ENCODE data around the gene CYP3A5.
A peak's percentile ranks its signal among the peaks of the same experiment; 100 is the strongest.
"Not testable (repeated sequence)": the region's sequence is repeated elsewhere in the genome, so short reads cannot be mapped to it uniquely, and the experiment has no call there.

Gene CYP3A5

GRCh38 chr7:99637414-99637813, 42.4 kb downstream of the CYP3A5 start:
- DNase-seq = not testable (repeated sequence)

GRCh38 chr7:99631295-99632109, 48.3 kb downstream of the CYP3A5 start:
- DNase-seq = no peak

GRCh38 chr7:99629643-99630042, 50.2 kb downstream of the CYP3A5 start:
- DNase-seq = no peak

- no peak for DNase-seq
These were observed 51.0 kb downstream of the CYP3A5 start for GRCh38 chr7:99628471-99629465.

- DNase-seq = no peak
These were observed 52.3 kb downstream of the CYP3A5 start for GRCh38 chr7:99627513-99627912.

- no peak for DNase-seq
These were observed 53.1 kb downstream of the CYP3A5 start for GRCh38 chr7:99626661-99627060.

GRCh38 chr7:99625961-99626360, 53.8 kb downstream of the CYP3A5 start:
- no peak for DNase-seq

- DNase-seq = no peak
These were observed 54.5 kb downstream of the CYP3A5 start for GRCh38 chr7:99625321-99625720.

GRCh38 chr7:99624484-99624883, 55.3 kb downstream of the CYP3A5 start:
- DNase-seq = no peak

GRCh38 chr7:99623702-99624447, 55.9 kb downstream of the CYP3A5 start:
- DNase-seq = no peak

GRCh38 chr7:99623091-99623693, 56.6 kb downstream of the CYP3A5 start:
- DNase-seq = no peak

- no peak for DNase-seq
These were observed 57.2 kb downstream of the CYP3A5 start for GRCh38 chr7:99622596-99622995.

- DNase-seq = no peak
These were observed 58.5 kb downstream of the CYP3A5 start for GRCh38 chr7:99621271-99621670.

GRCh38 chr7:99619571-99620130, 60.1 kb downstream of the CYP3A5 start:
- no peak for DNase-seq

GRCh38 chr7:99618726-99619125, 61.1 kb downstream of the CYP3A5 start:
- DNase-seq = no peak

- no peak for DNase-seq
These were observed 62.5 kb downstream of the CYP3A5 start for GRCh38 chr7:99617192-99617781.

- DNase-seq = peak; percentile 82
These were observed 63.2 kb downstream of the CYP3A5 start, which contains the start of gene ZSCAN25 for GRCh38 chr7:99616359-99617191. ZSCAN25 (plus strand) TSS chr7:99616946; CDS start chr7:99619607, 2,661 bp downstream.

- DNase-seq = no peak
These were observed 63.8 kb downstream of the CYP3A5 start for GRCh38 chr7:99615989-99616358.

- DNase-seq = no peak
These were observed 65.3 kb downstream of the CYP3A5 start for GRCh38 chr7:99614495-99614894.

- no peak for DNase-seq
These were observed 72.2 kb downstream of the CYP3A5 start for GRCh38 chr7:99607548-99607947.

GRCh38 chr7:99606531-99606930, 73.3 kb downstream of the CYP3A5 start:
- DNase-seq = no peak
